MV-4-11 (cell line): ENCODE results near the gene SPON1.

Source experiments
- DNase-seq: peaks from one replicate; lab custom pipeline; 2025; lab: John Stamatoyannopoulos, UW

The SPON1 gene

GRCh38 chr11:14036469-14036868 is 73.9 kb downstream of the SPON1 start:
- DNase-seq, result no peak

DNA sequence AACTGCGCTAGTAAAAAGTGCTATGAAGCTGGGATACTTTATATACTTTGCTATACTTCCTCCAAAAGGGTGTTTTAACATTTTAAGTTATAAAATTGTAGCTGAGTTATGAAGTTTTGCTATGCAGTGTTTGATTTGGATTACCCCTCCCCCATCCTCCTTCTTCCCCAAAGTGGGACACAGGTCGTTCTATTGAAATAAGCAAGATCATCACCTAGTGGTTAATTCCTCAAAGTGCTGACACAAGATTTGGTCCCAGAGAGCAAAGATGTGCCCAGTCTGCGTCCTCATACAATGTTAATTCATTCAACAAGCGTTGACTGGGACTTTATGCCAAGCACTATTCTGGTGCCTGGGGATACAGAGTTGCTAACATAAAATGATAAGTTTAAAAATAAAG is 78.5 kb downstream of the SPON1 start:
- no peak for DNase-seq

DNA sequence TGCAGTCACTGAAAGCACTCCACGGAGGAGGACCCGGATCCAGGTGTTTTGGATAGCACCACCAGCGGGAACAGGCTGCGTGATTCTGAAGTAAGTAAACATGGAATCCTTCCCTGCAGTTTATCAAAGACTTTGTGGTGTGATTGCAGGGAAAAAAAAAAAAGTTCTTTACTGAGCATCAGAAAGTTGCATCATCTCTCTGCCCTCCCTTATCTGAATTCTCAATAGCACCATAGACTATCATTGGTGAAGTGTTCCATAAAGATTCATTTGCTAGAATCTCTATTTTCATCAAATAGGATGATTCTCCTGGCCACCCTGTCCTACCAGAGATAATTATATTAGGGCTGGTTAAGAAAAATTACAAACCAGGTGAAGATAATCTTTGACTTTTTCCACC is 79.0 kb downstream of the SPON1 start:
- no peak for DNase-seq

DNA sequence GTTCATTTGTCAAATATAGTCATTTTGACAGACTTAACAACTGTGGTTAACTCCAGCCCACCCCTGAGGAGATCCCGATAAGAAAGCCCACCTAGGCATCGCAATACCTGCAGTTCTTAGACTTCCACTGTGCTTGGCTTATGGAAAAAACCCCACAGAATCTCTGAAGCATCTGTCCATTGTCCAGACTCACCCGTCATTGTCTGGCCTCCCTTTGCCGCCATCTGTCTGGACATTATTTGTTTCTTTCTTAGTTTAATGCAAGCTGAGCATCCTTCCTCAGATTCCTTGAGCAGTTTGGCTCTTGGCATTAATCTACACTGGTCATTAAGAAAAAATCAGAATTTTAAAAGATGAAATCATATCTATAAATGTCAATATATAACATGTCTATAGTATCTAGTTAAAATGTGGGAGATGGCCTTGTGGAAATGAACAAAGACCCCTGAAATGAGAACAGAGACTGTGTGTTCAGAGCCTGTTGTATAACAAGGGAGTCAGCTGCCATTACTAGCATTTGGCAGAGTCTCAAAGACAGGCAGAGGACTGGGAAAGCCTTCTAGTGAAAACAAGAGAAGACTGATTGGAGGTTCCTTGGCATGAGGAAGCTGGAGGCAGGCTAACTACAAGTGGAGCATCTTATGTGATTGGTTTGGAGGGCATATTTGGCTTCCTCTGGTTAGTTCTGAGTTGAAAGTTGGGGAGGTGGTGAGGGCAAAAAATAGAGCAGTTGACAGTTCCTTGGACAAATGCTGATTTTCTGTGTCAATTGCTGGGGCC is 80.4 kb downstream of the SPON1 start:
- DNase-seq, result no peak

DNA sequence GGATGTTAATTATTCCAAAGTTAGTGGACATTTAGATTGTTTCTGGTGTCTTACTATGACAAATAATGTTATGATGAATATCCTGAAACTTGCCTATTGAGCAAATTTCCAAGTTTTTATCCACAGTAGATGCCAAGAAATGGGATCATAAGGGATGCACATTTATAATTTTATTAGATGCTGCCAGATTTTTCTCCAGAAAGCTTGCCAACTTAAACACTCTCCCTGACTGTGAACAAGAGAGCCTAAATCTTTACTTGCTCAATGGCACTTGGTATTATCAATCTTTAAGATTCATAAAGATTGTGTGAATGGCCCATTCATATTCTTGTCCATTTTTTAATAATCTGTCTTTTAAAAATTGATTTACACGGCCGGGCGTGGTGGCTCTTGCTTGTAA is 82.4 kb downstream of the SPON1 start:
- no peak for DNase-seq

- DNase-seq, result no peak
Observed at GRCh38 chr11:14045417-14045816, 82.9 kb downstream of the SPON1 start.

GRCh38 chr11:14052198-14052597 is 89.7 kb downstream of the SPON1 start:
- no peak for DNase-seq

GRCh38 chr11:14054116-14055107 is 91.9 kb downstream of the SPON1 start:
- DNase-seq, result no peak

- no peak for DNase-seq
Observed at GRCh38 chr11:14055936-14056335, 93.4 kb downstream of the SPON1 start.

GRCh38 chr11:14058061-14058460 is 95.5 kb downstream of the SPON1 start:
- no peak for DNase-seq

- DNase-seq, result no peak
Observed at GRCh38 chr11:14059491-14059890, 97.0 kb downstream of the SPON1 start.

DNA sequence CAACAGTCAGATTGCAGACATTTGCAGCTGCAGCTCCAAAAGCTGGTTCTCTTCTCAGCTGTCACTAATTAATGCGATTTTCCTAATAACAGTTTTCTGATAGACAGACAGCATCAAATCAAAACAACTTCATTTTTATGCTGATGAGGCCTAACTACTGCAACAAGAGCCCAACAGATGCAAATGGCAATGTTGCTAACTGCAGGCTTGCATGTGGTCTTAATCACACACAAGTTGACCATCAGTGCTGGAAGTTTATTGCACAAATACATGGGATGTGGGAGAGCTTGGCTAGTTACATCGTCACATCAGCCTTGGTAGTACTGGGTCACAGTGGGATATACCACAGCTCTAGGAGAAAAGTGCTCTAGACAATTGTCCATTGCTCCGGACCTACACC is 99.2 kb downstream of the SPON1 start:
- DNase-seq, result no peak

DNA sequence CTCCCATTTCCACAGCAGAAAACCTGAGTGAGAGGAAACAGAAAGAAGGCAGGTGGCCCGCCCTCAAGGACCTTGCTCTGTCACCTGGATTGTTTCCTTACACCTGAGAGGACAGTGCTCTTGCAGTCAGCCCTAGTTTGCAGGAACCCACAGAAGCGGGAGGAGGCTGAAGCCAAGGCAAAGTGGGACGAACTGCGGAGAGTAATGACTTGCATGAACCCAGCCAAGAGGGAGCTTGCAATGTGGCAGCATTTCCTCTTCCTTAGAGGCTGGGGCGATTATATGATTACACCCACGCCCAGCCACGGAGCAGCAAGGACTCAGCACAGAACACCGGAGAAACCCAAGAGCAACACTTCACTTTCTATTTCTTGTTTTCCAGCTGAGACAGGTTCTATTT is 102.6 kb downstream of the SPON1 start:
- no peak for DNase-seq

GRCh38 chr11:14065681-14066080 is 103.2 kb downstream of the SPON1 start:
- DNase-seq, result no peak

- DNase-seq, result no peak
Observed at GRCh38 chr11:14067686-14068085, 105.2 kb downstream of the SPON1 start.

DNA sequence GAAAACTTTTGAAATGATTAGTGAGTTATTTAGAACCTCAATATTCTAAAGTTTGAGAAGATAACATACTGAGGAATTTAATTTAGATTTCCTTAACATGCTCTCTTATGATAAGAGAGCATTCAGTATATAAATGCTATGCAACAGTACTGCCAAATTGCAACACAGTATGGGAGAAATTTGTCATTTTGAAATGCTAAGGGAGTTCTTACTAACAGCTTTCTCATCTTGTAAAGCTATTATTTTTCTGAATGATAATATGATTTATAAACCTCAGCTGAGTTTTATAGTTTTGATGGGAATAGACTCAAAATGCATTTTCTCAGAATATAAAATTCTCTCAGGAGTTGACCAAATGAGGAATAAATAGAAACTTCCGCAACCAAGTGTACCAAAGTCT is 108.4 kb downstream of the SPON1 start:
- no peak for DNase-seq

DNA sequence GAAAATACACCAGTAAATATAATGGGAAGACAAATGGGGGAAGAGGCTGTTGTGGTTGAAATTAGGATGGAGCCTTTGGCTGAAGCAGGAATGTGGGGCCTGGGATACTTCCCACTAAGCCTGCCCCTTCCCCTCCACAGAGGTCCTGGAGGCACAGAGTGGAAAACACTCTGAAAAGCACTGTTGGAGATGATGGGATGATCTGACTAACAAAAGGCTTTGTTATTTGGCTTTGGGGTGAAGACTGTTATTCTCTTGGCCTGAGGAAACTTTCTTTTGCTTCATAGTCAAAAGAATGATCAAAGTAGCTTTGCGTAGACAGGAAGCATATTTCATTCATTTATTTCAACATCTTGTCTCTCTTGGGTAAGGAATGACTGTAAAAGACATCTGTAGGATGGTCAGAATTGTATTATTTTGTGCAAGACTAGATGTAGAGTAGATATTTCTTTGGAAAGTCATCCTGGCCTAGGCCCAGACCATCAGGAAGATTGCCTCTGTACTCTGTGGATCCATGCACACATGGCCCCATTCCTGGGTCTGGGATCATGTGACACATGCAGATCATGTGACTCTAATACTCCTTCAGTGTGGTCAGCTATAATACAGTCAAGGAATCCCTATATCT is 111.4 kb downstream of the SPON1 start:
- no peak for DNase-seq

GRCh38 chr11:14075118-14076078 is 112.9 kb downstream of the SPON1 start:
- DNase-seq, result peak; percentile 11

DNA sequence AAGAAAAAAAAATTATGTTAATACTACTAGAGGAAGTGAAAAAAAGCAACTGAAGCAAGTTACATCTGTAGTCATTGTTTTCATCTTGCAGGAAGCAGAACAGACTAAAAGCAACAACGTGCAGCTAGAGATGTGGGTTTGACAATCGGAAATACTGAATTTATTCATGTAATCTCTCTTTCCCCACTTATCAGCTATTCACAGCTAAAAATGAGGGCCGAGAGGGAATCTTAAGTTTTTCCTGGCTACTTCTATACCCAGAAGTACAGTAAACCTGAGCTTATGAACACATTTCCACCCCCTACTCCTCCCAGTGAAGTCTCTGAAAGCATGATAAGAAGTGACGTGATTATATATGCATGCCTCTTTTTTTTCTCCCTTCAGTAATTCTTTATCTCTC is 116.5 kb downstream of the SPON1 start:
- DNase-seq, result peak; percentile 47

DNA sequence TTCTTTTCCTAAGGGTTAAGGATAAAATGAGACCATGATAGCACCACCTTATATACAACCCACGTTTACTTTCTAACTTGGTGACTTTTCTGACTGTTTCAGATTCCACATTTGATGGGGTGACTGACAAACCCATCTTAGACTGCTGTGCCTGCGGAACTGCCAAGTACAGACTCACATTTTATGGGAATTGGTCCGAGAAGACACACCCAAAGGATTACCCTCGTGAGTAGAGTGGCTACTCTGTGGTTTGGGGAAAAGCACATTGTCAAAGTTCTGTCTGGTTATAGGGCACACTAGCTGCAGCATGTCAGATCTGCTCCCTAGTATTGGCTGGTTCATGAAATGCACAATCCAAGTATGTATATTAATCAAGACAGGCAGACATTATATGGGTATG is 117.3 kb downstream of the SPON1 start:
- DNase-seq, result no peak

- no peak for DNase-seq
Observed at GRCh38 chr11:14081581-14082231, 119.2 kb downstream of the SPON1 start.
